ENCODE results near the gene ACAD8.
"Not testable (repeated sequence)": the region's sequence is repeated elsewhere in the genome, so short reads cannot be mapped to it uniquely, and the experiment has no call there.

ACAD8 gene

GRCh38 chr11:134267966-134268365 lies 14.6 kb downstream of the ACAD8 start:
- no peak for DNase-seq

GRCh38 chr11:134270250-134270714 lies 16.9 kb downstream of the ACAD8 start:
- peak; percentile 63 for DNase-seq

- no peak for DNase-seq
Observed at GRCh38 chr11:134271978-134272377, 18.6 kb downstream of the ACAD8 start.

DNA sequence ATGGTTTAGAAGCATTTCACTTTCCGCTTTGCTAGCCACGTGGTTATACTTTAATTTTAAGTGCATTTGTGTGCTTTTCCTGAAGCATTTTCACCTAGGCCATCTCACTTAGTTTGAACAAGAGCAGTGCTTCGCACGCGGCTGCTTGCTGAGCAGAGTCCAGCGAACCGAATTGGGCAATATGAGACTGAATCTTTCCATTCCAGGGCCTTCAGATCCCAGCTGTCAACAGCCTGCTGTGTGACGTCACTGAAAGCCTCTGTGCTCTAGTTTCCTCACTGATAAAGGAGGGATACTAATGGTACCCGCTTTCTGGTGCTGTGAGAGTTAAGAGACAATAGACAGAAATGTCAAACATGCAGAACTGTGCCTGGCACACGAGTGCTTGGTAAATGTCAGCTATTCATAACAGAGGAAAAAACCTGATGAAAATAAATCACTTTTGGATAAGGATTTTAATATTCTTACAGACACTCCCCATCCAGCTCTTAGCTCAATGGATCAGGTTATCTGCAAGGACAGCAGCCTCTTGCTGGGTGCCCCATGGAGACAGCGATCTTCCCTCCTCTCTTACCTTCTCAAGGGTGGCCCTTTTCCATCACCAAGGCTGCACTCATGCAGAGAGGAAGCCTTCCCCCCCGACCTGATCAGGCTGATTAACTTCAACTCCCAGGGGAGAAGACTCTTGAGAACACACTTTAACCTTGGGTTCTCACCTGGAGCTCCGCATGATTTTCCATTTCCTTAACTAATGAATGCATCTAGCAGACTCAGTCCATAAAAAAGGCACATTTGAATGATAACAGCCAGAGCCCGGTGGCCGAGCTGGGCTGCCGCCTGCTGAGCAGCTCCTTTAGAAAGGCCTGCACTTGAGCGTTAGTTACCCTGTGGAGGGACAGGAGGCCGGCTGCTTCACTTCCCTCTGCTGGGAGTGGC lies 19.3 kb downstream of the ACAD8 start:
- DNase-seq, result no peak

DNA sequence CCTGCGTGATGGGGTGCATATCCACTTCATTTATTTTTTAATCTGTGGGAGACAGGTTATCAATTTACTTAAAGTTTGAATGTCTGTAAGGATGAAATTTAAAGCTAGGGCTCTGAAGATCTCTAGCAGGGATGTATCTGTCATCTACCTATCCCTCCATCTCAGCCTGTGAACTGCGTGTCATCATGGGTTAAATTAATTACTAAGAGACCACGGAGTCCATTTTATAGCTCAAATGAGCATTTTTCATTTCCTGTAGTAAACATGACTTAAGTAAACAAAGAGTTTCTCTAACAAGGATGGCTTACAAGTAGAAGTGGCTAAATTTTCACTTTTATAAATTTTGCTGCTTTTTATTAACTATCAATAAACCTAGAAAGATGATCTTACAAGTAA lies 19.9 kb downstream of the ACAD8 start:
- DNase-seq, result no peak

GRCh38 chr11:134275188-134275533 lies 21.8 kb downstream of the ACAD8 start:
- no peak for DNase-seq

- DNase-seq, result peak; percentile 88
Observed at GRCh38 chr11:134275534-134276395, 22.4 kb downstream of the ACAD8 start, which contains the start of gene GLB1L3. Gene GLB1L3, plus strand, starts transcription at chr11:134276379. Its CDS starts 362 bp downstream, at chr11:134276741.

- DNase-seq, result peak; percentile 41
Observed at GRCh38 chr11:134276396-134277182, 23.2 kb downstream of the ACAD8 start.

GRCh38 chr11:134277183-134278001 lies 24.0 kb downstream of the ACAD8 start:
- DNase-seq, result no peak

GRCh38 chr11:134278356-134278755 lies 25.0 kb downstream of the ACAD8 start:
- no peak for DNase-seq

GRCh38 chr11:134281635-134282034 lies 28.3 kb downstream of the ACAD8 start:
- DNase-seq, result not testable (repeated sequence)

DNA sequence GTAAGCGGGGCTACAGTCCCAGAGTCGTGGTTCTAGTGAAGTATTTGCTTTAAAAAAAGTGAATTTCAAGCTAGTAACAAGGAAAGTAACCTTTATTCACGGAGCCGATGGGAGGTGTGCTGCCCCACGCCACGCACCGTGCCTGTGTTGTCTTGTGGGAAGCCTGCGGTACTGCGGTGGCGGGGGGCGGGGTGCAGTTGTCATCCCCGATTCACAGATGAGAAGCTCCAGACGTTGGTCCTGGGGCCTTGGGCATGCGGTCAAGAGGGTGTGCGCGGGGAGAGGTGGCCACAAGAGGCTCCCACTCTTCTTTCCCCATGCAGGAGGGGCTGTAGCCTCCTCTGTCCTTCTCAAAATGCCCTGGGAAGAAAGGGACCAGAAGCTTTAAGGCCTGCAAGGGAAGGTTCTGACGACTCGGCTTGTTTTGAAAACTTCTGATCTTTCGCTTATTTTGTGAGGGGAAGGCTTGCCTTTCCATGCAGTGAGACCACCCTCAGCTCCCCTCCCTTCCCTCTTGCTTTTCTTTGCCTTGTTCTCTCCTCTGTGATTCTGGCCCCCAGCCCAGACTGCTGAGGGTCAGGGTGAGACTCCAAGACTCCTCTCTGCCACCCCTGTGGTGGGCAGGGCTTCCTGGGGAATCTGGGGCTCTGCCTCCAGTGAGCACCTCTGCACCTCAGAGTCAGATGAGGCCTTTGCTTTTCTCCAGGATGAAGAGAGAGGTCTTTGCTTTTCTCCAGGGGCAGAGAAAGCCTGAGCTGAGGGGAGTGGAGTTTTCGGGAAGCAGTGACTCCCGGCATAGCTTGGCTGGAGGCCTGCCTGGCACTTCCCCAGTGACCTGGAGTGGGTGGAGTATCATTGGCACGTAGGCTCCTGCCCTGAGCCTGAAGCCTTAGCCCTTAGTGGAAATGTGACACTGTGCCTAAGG lies 29.0 kb downstream of the ACAD8 start:
- no peak for DNase-seq

- no peak for DNase-seq
Observed at GRCh38 chr11:134283461-134284230, 30.3 kb downstream of the ACAD8 start.

DNA sequence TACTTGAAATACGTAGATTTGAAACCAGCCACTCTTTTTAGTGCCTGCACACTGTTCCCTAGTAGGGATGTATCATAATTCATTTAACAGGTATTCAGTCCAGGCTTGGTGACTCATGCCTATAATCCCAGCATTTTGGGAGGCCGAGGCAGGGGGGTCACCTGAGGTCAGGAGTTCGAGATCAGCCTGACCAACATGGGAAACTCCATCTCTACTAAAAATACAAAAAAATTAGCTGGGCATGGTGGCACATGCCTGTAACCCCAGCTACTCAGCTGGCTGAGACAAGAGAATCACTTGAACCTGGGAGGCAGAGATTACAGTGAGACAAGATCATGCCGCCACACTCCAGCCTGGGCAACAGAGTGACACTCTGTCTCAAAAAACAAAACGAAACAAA lies 31.0 kb downstream of the ACAD8 start:
- DNase-seq, result not testable (repeated sequence)

GRCh38 chr11:134287561-134287960 lies 34.2 kb downstream of the ACAD8 start:
- no peak for DNase-seq

DNA sequence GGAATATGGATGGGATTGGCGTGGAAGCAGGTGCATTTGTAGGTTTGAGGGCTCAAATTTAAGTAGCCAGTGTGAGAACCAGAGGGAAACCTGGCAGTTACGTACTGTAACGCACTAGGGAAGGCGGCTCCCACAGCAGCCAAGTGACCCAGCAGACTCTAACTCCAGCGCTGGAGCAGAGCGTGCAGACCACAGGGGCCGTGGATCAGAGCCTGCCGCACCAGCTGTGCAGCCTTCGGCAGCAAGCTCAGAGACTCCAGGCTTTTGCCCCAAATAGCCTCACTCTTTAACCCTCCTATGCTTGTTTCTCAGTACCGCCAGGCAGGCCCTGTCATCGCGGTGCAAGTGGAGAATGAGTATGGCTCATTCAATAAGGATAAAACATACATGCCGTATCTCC lies 35.1 kb downstream of the ACAD8 start:
- DNase-seq, result no peak

- no peak for DNase-seq
Observed at GRCh38 chr11:134289167-134289566, 35.8 kb downstream of the ACAD8 start.

DNA sequence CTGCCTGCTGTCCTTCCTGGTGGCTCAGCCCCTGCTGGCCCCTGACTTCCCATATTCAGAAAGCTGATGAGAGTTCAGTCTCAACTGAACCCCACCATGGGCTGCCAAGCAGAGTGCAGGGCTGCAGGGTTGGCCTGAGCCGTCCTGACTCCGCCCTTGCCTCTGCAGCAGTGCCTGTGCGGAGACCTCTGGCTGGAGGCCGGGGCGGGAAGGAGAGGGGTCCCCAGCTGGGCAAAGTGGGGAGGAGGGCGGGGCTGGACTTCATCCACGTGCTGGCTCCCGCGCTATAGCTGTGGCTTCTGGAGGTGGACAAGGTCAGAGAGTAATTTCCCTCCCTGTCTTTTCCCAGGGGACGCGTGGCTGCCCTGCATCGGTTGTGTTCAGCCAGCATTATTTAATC lies 36.4 kb downstream of the ACAD8 start:
- DNase-seq, result no peak

DNA sequence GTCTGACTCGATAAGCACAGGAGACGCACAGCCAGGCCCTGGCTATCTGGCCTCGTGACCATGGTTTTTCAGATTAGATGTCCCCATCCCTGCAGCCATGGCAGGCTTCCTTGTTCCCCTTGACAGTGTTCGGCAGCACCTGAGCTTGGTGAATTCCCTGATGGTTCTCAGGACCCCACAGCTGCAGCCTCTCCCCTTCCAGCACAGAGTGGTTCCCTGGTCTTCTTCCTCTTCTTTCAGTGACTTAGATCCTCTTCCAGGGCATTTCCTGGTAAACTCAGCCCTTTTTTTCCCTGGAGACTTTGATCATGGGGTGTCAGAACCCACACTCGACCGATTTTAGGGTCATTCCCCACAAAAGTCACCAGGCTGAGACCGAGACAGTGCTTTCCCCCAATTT lies 37.3 kb downstream of the ACAD8 start:
- DNase-seq, result no peak

- DNase-seq, result no peak
Observed at GRCh38 chr11:134291196-134291595, 37.8 kb downstream of the ACAD8 start.
